GM21825 (cell line): Measurements from ENCODE around the gene CLDN24.
"Not testable (repeated sequence)": the region's sequence is repeated elsewhere in the genome, so short reads cannot be mapped to it uniquely, and the experiment has no call there.

Experiments
- ATAC-seq: cut with Tn5 transposase; IDR thresholded peaks from one replicate; pipeline ENCODE4 v1.9.1; 2021; ENCODE audit warnings: mild to moderate bottlenecking, moderate library complexity; ENCODE audit not compliant: unreplicated experiment

CLDN24 gene

DNA sequence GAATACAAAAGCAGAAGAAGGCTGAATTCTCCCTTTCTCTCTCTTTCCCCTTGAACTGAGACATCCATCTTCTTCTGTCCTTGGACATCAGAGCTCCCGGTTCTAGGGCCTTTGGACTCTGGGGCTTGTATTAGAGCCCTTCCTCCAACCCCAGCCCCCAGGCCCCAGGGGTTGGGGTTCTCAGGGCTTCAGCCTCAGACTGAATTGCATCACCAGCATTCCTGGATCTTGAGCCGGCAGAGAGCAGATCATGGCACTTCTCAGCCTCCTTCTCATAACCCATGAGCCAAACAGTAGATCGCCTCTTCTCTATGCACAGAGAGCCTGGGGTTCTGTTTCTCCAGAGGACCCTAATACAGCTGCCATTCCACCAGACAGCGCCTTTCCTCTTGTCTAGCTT is 25.3 kb upstream of the CLDN24 start:
- no peak for ATAC-seq

GRCh38 chr4:183347146-183347545 is 24.9 kb upstream of the CLDN24 start:
- ATAC-seq: no peak

DNA sequence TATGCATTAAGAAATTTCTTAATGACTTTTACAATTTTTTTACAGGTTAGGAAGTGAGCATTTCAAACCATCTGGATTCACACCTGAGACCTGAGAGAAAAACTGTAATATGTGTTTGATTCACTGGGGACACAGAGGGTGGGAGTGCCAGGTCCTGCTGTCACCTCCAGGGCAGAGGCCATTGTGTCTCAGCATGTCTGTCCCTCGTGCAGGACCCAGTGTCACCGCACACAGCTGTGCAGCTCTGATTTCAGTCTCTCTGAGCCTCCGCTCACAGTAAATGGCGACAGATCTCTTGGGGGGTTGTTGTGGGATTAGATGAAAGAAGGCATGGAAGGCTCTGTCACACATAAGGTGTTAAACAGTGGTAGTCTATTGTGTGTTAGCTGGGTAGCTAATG is 23.0 kb upstream of the CLDN24 start:
- no peak for ATAC-seq

- no peak for ATAC-seq
Measured at GRCh38 chr4:183344523-183345255, 22.5 kb upstream of the CLDN24 start.

DNA sequence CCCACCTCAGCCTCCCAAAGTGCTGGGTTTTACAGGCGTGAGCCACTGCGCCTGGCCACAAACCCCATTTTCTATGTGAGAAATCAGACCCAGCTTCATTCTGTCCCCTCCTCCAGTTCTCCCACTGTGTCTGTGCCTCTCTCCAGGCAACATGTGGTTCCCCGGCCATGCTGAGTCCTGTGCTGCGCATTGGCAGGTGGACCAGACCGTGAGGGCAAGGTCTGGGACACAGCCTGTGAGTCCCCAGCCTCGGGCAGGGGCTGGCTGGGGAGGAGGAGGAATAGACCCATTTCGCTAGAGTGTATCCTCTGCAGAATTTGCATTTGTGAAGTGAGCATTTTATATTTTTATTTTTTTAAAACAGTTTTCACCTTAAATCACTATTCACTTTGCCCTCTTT is 21.5 kb upstream of the CLDN24 start:
- ATAC-seq: no peak

GRCh38 chr4:183342541-183343533 is 20.6 kb upstream of the CLDN24 start:
- no peak for ATAC-seq

DNA sequence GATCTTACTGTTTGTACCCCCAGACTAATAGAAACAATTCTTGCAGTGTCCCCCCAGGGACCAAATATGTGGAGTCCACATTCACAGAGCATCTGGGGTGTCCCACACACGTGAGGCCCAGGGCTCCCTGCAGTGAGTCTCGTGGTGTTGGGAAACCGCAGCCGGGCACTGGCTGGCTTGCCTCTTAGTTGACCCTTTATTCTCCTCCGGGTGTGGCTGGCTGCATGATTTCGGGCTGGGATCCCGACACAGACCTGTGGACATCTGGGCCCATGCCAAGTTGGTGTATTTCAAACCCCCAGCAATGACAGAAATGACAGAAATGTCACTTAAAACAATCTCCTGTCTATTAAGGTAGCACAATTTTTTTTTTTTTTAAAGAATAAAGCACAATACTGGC is 15.6 kb upstream of the CLDN24 start:
- no peak for ATAC-seq

DNA sequence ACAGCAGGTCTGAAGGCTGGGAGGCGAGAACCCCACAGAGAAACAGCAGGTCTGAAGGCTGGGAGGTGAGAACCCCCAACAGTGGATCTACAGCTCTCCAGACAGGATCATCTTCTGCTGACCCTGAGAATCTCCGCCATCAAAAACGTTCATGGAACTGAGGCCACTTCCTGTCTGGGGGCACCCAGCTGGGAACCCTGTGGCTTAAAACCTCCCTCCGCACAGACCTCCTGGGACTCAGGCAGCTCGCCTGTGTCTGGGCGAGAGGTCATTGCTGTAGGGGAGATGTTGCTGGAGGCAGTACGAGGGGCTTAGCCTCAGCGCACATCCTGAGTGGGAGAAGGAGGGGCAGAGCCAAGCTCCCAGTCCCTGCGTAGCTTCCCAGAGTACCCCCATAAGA is 15.1 kb upstream of the CLDN24 start:
- ATAC-seq: no peak

DNA sequence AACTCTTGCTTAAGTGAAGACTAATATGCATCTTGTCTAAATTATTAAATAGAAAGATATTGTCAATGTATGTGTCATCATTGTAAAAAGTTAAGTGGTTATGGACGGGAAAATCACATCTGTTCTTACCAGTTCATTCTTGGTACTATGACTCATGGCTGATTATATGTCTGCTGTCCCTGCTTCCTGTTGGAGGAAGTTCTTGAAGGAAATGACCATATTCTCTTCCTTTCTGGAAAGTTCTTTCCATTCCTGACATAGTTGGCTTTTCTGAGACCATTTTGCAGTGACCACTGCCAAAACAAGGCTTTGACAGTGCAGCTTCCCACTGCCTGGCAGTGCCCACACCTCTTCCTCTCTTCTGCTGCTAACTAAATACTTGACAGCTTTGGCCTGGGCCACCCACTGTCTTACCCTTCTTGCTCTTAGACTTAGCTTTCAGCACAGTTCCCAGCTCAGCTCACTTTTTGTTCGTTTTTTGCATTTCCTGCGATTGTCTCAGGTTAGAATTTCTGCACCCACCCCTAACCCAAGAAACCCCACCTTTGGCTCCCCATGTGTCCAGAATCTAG is 13.2 kb upstream of the CLDN24 start:
- no peak for ATAC-seq

DNA sequence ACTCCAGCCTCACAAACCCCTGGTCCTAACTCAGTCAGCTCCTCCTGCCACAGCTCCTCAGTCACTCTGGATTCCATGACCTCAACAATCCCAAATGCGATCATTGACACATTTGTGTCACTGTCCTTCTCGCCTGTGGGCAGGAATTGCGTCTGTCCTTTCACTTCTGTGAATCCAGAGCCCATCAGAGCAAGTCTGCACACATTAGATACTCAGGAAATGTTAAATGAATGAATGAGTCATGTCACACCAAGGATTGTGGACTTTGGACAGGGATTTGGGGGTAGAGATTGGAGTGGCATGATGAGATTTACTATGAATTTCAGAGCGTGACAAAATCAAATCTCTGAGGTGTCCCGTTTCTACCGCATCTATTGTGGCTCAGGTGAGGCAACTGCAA is 11.8 kb upstream of the CLDN24 start:
- ATAC-seq: no peak

- no peak for ATAC-seq
Measured at GRCh38 chr4:183333202-183333601, 11.0 kb upstream of the CLDN24 start.

- ATAC-seq: no peak
Measured at GRCh38 chr4:183332447-183332846, 10.2 kb upstream of the CLDN24 start.

GRCh38 chr4:183330841-183331240 is 8.6 kb upstream of the CLDN24 start:
- ATAC-seq: no peak

- no peak for ATAC-seq
Measured at GRCh38 chr4:183329954-183330742, 7.9 kb upstream of the CLDN24 start.

DNA sequence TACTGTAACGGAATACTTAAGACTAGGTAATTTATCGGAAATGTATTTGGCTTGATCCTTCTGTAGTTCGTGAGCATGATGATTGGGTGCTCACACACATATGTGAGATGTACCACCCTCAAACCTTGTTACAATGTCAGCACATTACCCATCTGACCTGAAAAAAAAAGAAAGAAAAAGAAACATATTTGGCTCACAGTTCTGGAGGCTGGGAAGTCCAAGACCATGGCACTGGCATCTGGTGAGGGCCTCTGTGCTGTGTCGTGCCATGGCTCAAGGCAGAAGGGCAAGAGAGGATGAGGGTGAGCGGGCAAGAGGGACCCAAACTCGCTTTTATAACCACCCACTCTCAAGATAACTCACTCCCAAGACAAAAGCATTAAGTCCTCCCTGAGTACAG is 7.0 kb upstream of the CLDN24 start:
- no peak for ATAC-seq

GRCh38 chr4:183328832-183329231 is 6.6 kb upstream of the CLDN24 start:
- no peak for ATAC-seq

DNA sequence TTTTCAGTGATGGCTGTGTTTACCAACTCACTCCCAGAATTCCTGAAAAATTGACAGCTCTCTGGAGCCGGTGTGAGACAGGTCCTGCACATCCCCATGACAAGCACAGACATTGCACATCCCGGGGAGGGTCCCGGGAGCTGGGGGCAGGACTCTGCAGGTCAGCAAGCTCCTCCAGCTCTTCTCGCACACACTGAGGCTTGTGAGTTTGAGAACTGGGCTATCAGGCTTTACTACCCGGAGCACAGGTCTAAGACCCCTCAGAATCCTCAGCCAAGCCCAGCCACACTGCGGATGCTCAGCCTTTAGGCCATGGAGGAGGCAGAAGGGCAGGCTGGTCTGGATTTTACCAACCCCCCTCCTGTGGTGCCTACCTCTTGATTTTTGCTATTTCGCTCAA is 5.6 kb upstream of the CLDN24 start:
- ATAC-seq: no peak

DNA sequence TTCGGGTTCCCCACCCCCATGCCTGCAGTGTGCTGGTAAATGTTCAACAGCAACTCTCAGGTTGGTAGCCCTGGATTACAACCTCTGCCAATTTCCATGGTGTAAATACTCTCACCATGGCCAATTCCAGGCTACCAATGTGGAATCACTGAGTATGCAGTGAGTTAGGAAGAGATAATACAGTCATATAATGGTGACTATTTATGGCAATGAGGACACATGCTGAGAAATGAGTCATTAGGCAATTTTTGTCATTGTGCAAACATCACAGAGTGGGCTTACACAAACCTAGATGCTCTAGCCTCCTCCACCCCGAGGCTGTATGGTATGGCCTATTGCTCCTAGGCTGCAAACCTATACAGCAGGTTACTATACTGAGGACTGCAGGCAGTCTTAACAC is 4.6 kb upstream of the CLDN24 start:
- ATAC-seq: no peak

DNA sequence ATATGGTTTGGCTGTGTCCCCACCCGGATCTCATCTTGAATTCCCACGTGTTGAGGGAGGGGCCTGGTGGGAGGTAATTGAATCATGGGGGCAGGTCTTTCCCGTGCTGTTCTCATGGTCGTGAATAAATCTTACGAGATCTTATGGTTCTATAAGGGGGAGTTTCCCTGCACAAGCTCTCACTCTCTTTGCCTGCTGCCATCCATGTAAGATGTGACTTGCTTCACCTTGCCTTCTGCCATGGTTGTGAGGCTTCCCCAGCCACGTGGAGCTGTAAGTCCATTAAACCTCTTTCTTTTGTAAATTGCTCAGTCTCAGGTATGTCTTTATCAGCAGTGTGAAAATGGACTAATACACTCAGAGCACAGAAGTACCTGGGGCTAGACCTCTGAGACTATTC is 4.2 kb upstream of the CLDN24 start:
- ATAC-seq: not testable (repeated sequence)

DNA sequence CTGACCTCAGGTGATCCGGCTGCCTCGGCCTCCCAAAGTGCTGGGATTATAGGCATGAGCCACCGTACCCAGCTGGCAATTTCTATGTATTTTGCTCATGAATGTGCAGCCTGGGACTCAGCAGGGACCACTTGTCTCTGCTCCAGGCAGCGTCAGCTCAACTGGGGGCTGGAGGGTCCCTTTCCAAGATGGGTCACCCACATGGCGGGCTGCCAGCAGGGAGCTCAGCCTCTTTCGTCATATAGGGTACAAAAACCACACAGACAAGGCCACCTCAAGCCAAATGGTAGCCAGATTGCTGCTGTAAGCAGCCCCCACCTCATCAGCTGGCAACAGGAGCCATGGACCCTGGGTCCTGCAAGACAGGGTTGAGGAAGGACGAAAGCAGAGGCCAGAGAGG is 2.4 kb upstream of the CLDN24 start:
- no peak for ATAC-seq

DNA sequence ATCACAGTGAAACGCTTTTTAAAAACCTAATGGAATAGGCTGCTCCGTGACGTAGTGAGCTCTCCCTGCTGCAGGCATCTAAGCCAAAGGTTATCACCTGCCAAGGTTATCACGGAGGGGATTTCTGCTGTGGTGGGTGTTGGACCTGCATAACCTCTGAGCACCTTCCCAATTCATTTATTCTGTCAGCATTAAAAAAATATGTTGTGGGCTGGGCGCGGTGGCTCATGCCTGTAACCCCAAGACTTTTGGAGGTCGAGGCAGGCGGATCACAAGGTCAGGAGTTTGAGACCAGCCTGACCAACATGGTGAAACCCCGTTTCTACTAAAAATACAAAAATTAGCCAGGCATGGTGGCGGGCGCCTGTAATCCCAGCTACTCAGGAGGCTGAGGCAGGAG is 1.8 kb upstream of the CLDN24 start:
- ATAC-seq: not testable (repeated sequence)
